DND-41 (cell line): ENCODE measurements around the gene NBPF10.
"Not testable (repeated sequence)": the region's sequence is repeated elsewhere in the genome, so short reads cannot be mapped to it uniquely, and the experiment has no call there.

Experiments
- ATAC-seq: fragments of 200-7000 bp; cut with Tn5 transposase; 3 replicates; pipeline ENCODE4 v1.9.1; 2021; ENCODE audit warnings: low read depth; ENCODE audit not compliant: insufficient read depth
- DNase-seq: peaks from one replicate; pipeline ENCODE4 v3.0.0-alpha.2; 2020
- H2AFZ ChIP-seq: 2 replicates; pipeline ENCODE4 v1.6.0; 2012; ENCODE audit warnings: low read depth, low read length
- H3K27ac ChIP-seq: 2 replicates; pipeline ENCODE4 v1.5.1; 2012; ENCODE audit warnings: low read length, inconsistent platforms
- H3K27me3 ChIP-seq: fragments of 200-600 bp; sonication (generic); 2 replicates; pipeline ENCODE4 v1.6.0; 2012; ENCODE audit warnings: low read length, mild to moderate bottlenecking, inconsistent platforms; ENCODE audit not compliant: insufficient read depth, poor library complexity
- H3K36me3 ChIP-seq: 2 replicates; pipeline ENCODE4 v1.5.1; 2012; ENCODE audit warnings: low read length, inconsistent platforms; ENCODE audit not compliant: insufficient read depth
- H3K4me1 ChIP-seq: 2 replicates; pipeline ENCODE4 v1.5.1; 2012; ENCODE audit warnings: mild to moderate bottlenecking, low read length; ENCODE audit not compliant: insufficient read depth
- H3K4me2 ChIP-seq: 2 replicates; pipeline ENCODE4 v1.6.0; 2012; ENCODE audit warnings: mild to moderate bottlenecking, moderate library complexity, low read length, inconsistent platforms; ENCODE audit not compliant: insufficient read depth
- H3K4me3 ChIP-seq, 2 experiments: fragments of 200-600 bp in 1 of 2; shearing (Covaris generic) in 1 of 2; 2 replicates each; pipeline ENCODE4 v1.5.1; 2012 to 2016; ENCODE audit warnings: inconsistent platforms in 2 of 2, low read length in 2 of 2, mild to moderate bottlenecking in 2 of 2, low read depth in 1 of 2, moderate library complexity in 1 of 2
- H3K79me2 ChIP-seq: 2 replicates; pipeline ENCODE4 v1.6.0; 2012; ENCODE audit warnings: low read length, inconsistent platforms; ENCODE audit not compliant: insufficient read depth
- H3K9ac ChIP-seq: 2 replicates; pipeline ENCODE4 v1.6.0; 2012; ENCODE audit warnings: low read depth, mild to moderate bottlenecking, inconsistent platforms, low read length, moderate library complexity
- H3K9me3 ChIP-seq: 2 replicates; pipeline ENCODE4 v1.5.1; 2012; ENCODE audit warnings: low read length, moderate library complexity, mild to moderate bottlenecking, inconsistent platforms; ENCODE audit not compliant: insufficient read depth, severe bottlenecking
- H4K20me1 ChIP-seq: 2 replicates; pipeline ENCODE4 v1.6.0; 2012; ENCODE audit warnings: low read length; ENCODE audit not compliant: insufficient read depth

Gene NBPF10, protein sequence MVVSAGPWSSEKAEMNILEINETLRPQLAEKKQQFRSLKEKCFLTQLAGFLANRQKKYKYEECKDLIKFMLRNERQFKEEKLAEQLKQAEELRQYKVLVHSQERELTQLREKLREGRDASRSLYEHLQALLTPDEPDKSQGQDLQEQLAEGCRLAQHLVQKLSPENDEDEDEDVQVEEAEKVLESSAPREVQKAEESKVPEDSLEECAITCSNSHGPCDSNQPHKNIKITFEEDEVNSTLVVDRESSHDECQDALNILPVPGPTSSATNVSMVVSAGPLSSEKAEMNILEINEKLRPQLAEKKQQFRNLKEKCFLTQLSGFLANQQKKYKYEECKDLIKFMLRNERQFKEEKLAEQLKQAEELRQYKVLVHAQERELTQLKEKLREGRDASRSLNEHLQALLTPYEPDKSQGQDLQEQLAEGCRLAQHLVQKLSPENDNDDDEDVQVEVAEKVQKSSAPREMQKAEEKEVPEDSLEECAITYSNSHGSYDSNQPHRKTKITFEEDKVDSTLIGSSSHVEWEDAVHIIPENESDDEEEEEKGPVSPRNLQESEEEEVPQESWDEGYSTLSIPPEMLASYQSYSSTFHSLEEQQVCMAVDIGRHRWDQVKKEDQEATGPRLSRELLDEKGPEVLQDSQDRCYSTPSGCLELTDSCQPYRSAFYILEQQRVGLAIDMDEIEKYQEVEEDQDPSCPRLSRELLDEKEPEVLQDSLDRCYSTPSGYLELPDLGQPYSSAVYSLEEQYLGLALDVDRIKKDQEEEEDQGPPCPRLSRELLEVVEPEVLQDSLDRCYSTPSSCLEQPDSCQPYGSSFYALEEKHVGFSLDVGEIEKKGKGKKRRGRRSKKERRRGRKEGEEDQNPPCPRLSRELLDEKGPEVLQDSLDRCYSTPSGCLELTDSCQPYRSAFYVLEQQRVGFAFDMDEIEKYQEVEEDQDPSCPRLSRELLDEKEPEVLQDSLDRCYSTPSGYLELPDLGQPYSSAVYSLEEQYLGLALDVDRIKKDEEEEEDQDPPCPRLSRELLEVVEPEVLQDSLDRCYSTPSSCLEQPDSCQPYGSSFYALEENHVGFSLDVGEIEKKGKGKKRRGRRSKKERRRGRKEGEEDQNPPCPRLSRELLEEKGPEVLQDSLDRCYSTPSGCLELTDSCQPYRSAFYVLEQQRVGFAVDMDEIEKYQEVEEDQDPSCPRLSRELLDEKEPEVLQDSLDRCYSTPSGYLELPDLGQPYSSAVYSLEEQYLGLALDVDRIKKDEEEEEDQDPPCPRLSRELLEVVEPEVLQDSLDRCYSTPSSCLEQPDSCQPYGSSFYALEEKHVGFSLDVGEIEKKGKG (N-terminal part only)

DNA sequence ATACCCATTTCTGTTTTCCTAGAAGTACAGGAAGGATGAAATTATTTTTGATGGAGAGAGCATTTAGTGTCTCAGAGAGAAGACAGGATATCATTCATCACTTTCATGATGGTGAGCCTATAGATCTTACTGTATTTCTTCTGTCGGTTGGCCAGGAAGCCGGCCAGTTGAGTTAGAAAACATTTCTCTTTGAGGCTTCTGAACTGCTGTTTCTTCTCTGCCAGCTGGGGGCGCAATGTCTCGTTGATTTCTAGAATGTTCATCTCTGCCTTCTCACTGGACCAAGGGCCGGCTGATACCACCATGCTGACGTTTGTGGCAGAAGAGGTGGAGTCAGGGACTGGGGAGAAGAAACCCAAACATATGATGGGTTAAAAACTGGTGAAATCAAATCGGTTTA is at the start of gene NBPF10:
Gene NBPF10, minus strand, starts transcription at position 340 of the 400 bp plus-strand sequence. Its CDS starts 35 bp downstream, at position 305.
- H3K4me3 ChIP-seq, H3K36me3 ChIP-seq, H3K9me3 ChIP-seq, H3K79me2 ChIP-seq, H3K27me3 ChIP-seq, H4K20me1 ChIP-seq, H3K9ac ChIP-seq, H3K4me1 ChIP-seq, H3K4me2 ChIP-seq, H2AFZ ChIP-seq, DNase-seq, H3K27ac ChIP-seq, ATAC-seq: not testable (repeated sequence)

- H3K36me3 ChIP-seq, H3K4me3 ChIP-seq, H3K4me2 ChIP-seq, H3K9ac ChIP-seq, DNase-seq, H3K79me2 ChIP-seq, H3K27me3 ChIP-seq, H3K4me1 ChIP-seq, H3K9me3 ChIP-seq, H2AFZ ChIP-seq, ATAC-seq, H3K27ac ChIP-seq, H4K20me1 ChIP-seq: not testable (repeated sequence)
These were observed 29.9 kb upstream of the NBPF10 start for GRCh38 chr1:146174531-146174930.

GRCh38 chr1:146167740-146168139 is 23.1 kb upstream of the NBPF10 start:
- ATAC-seq, H3K4me1 ChIP-seq, H2AFZ ChIP-seq, H4K20me1 ChIP-seq, H3K36me3 ChIP-seq, DNase-seq, H3K4me3 ChIP-seq, H3K9ac ChIP-seq, H3K79me2 ChIP-seq, H3K27ac ChIP-seq, H3K4me2 ChIP-seq, H3K27me3 ChIP-seq, H3K9me3 ChIP-seq: not testable (repeated sequence)

- not testable (repeated sequence) for H3K9ac ChIP-seq, H3K4me2 ChIP-seq, H3K27me3 ChIP-seq, H4K20me1 ChIP-seq, H3K4me1 ChIP-seq, ATAC-seq, H3K79me2 ChIP-seq, H2AFZ ChIP-seq, DNase-seq, H3K4me3 ChIP-seq, H3K9me3 ChIP-seq, H3K36me3 ChIP-seq, H3K27ac ChIP-seq
These were observed 22.7 kb upstream of the NBPF10 start for GRCh38 chr1:146167273-146167672.
